SK-N-MC (cell line): ENCODE data around the gene LOX.

Experiments used
- DNase-seq: peaks from one replicate; pipeline ENCODE4 v3.0.0-alpha.2; 2011; ENCODE audit warnings: low read depth, low spot score
- H3K27ac ChIP-seq: fragments of 200-600 bp; sonication (generic); 2 replicates; pipeline ENCODE4 v1.5.1; 2016; ENCODE audit warnings: mixed run types
- H3K36me3 ChIP-seq: fragments of 200-600 bp; sonication (generic); 2 replicates; pipeline ENCODE4 v1.6.1; 2017; ENCODE audit warnings: antibody characterized with exemption, low read length, mixed read lengths; ENCODE audit not compliant: insufficient read depth
- H3K4me3 ChIP-seq: fragments of 200-600 bp; sonication (generic); 2 replicates; pipeline ENCODE4 v1.5.1; 2016
- H3K9ac ChIP-seq: fragments of 200-600 bp; sonication (generic); 2 replicates; pipeline ENCODE4 v1.8.0; 2017; ENCODE audit warnings: mixed run types, mixed read lengths; ENCODE audit not compliant: insufficient read length
- H3K9me3 ChIP-seq: fragments of 200-600 bp; sonication (generic); 2 replicates; pipeline ENCODE4 v1.6.1; 2017; ENCODE audit warnings: low read depth, mild to moderate bottlenecking, antibody characterized with exemption, low read length, moderate library complexity, mixed read lengths
- EZH2 ChIP-seq: fragments of 200-600 bp; sonication (generic); IDR thresholded peaks from one replicate; pipeline ENCODE4 v1.6.1; 2017; ENCODE audit warnings: antibody characterized with exemption
- FOXP2 ChIP-seq: optimal IDR thresholded peaks from 2 replicates; pipeline ENCODE3; 2011; ENCODE audit warnings: mild to moderate bottlenecking, moderate library complexity; ENCODE audit not compliant: insufficient read depth; ENCODE audit errors: extremely low read length, control extremely low read depth
- POLR2AphosphoS5 ChIP-seq: IDR thresholded peaks from 2 replicates; pipeline ENCODE4 v1.6.1; 2012; ENCODE audit warnings: mild to moderate bottlenecking, low read depth, low read length, borderline replicate concordance

Gene LOX

DNA sequence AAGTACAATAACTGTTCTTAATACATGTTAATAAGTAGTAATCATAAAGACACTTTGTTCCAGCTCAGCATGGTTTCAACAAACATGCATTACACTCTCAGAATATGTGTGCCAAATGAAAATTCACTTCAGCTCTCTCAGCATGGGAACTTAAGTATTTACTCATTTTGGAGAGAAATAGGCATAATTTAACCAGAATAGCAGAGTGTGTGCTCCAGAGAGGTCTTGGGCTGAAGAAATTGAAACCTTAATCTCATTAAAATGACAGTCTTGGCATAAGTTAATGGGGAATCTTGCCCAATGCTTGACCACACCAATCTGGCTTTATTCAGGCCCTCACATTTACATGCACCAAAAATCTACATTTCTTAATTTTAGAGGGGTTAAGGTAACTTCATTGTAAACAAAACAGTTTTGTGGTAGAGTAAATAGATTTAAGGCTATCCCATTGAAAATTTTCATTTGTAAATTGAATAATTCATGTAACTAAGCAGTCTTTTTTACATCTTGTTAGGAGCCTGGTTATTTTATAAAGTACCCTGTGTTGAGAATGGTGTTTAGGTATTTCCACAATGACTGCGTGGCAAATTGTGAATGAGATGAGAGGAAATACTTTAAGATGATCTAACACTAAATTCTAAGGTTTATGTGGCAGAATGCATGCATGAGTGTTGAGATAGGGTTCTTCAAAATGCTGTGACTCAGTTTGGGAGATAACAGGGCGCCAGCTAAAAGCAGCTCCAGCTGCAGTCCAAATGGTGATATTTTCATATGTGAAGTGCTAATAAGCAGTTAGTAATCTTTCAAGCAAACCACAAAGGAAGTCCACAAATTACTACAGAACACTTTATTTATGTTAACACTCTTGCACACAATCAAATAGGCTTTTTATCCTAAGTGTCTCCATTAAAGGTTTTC lies 11.3 kb upstream of the LOX start:
- peak; percentile 57 for DNase-seq
- no peak overlapping the region for H3K27ac ChIP-seq
- TF ChIP-seq POLR2AphosphoS5 (peak; percentile 44; the same call in 1 of the 2 replicates), EZH2 (no peak), FOXP2 (no peak)
- H3K36me3 ChIP-seq: no peaks in the 10 kb centered on the region
- H3K9me3 ChIP-seq: no peaks in the 10 kb centered on the region
- no peak overlapping the region for H3K4me3 ChIP-seq
- H3K9ac ChIP-seq: no peak overlapping the region

DNA sequence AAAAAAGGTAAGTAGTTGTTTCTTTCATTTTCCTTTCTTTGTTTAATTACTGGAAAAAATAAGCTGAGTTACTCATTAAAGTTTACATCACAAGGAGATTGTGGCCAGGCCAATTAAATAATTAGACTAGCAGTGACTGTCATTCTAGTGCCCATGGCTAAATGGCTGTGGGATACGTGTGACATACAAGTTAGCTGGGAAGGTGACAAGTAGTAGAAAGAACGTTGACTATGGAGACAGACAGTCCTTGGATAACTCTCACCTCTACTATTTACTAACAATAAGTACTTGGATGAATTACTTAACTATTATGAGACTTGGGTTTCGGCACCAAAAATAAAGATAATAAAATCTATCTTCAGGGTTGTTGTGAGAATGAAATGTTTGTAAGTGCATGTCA lies 7.0 kb upstream of the LOX start:
- H3K9ac ChIP-seq: no peak overlapping the region
- DNase-seq: no peak
- no peak for TF ChIP-seq POLR2AphosphoS5
- no peak for TF ChIP-seq FOXP2
- no peak for TF ChIP-seq EZH2

DNA sequence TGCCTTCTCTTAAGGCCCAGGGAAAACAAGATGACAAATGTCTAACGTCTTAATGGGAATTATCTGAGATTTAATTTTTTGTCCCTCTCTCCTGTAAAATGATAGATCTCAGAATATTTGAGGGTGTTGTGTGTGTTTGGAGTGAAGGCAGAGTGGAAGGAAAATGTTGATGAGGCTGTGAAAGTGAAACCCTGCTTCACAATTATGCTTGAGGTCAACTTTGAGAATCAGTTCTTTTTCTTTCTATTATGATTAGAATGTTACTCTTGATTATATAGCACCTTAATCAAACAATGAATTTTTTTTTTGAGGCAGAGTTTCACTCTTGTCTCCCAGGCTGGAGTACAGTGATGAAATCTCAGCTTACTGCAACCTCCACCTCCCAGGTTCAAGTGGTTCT lies 5.5 kb upstream of the LOX start:
- DNase-seq: no peak
- no peak for TF ChIP-seq FOXP2
- TF ChIP-seq EZH2: no peak
- no peak for TF ChIP-seq POLR2AphosphoS5
- no peaks in the 10 kb centered on the region for H3K36me3 ChIP-seq
- H3K9me3 ChIP-seq: no peaks in the 10 kb centered on the region
- no peak overlapping the region for H3K9ac ChIP-seq
- no peak overlapping the region for H3K4me3 ChIP-seq
- no peak overlapping the region for H3K27ac ChIP-seq

More for the DNA sequence above, 7.0 kb upstream of the LOX start:
- no peaks in the 10 kb centered on the region for H3K9me3 ChIP-seq
- H3K36me3 ChIP-seq: no peaks in the 10 kb centered on the region
- no peak overlapping the region for H3K4me3 ChIP-seq
- H3K27ac ChIP-seq: no peak overlapping the region

DNA sequence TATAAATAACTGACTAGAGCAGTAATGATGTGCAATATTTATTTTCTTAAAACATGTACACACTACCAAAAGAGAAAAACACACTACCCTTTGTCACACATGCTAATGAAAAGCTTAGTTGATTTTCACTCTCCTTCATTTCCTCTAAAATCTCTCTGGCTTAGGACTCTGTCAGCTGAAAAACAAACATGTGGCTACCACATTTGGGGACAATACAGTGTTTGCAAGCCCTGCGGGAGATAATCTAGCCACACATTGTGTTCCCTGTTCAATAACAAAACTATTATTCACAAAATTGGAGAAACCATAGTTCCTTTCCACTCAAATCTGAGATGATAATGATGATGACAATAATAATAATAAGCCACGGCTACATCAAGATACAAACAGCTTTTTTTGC lies 3.5 kb upstream of the LOX start:
- no peak overlapping the region for H3K4me3 ChIP-seq
- no peak for TF ChIP-seq FOXP2
- H3K9ac ChIP-seq: no peak overlapping the region

DNA sequence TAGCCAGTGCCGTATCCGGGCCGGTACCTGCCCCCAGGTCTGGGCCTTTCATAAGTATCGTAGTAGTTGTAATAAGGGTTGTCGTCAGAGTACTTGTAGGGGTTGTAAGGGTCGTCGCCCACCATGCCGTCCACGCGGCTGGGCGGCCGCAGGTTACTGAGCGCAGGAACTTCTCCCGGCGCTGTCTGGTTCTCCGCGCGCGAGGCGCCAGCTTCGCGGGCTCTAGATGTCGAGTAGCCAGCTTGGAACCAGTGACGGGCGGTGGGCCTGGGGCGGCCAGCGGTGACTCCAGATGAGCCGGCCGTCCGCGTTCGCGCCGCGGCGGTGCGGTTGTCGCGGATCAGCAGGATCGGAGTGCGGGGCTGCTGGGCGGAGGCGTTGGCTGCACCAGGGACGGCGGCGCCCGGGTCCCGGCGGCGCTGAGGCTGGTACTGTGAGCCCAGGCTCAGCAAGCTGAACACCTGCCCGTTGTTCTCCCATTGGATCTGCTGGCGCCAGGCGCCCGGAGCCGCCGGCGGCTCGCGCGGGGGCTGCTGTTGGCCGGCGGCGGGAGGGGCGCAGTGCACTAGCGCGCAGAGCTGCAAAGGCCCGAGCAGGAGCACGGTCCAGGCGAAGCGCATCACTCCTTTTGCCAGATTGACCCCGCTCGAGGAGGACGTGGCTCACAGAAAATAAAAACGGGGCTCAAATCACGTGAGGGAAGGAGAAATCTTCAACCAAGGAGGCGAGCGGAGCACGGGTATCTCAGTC lies 518 bp downstream of the LOX start:
- H3K4me3 ChIP-seq: peak overlapping the region; percentile 92
- peaks cover 13% of the 10 kb centered on the region for H3K36me3 ChIP-seq
- peak overlapping the region; percentile 82 for H3K27ac ChIP-seq
- DNase-seq: no peak
- TF ChIP-seq POLR2AphosphoS5: no peak
- no peak for TF ChIP-seq FOXP2
- TF ChIP-seq EZH2: no peak
- no peaks in the 10 kb centered on the region for H3K9me3 ChIP-seq
- peak overlapping the region; percentile 78 for H3K9ac ChIP-seq

More for the DNA sequence above, 3.5 kb upstream of the LOX start:
- H3K36me3 ChIP-seq: no peaks in the 10 kb centered on the region
- no peaks in the 10 kb centered on the region for H3K9me3 ChIP-seq
- DNase-seq: no peak
- no peak overlapping the region for H3K27ac ChIP-seq

DNA sequence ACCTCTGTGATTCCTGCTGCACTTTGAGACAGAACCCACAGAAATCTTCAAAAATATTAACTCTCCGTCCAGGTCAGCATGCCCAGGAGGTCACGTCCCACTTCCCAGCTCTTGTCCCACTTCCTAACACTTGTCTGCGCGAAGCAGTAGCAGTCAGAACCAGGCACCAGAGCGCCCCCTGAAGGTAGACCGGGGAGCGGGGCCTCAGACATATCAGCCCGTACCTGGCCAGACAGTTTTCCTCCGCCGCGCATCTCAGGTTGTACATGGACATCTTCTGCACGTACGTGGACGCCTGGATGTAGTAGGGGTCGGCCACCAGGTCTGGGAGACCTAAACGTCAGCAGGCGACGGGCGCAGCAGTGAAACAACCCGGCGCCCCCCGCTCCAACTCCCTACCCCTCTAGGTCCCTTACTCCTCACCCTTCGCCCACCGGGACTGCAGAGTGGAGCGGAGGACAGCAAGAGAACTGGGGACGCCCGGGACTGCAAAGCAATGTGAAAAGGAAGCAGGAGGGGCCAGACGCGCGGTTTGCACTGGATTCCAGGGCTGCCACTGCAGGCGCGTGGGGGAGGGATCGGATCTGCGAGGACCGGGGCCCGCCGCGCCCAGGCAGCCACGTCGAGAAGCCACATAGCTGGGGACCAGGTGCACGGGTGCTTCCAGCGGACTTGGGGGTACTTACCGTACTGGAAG lies 1.2 kb downstream of the LOX start:
- no peaks in the 10 kb centered on the region for H3K9me3 ChIP-seq
- peak overlapping the region; percentile 92 for H3K4me3 ChIP-seq
- peaks cover 13% of the 10 kb centered on the region for H3K36me3 ChIP-seq
- DNase-seq: peak; percentile 32
- no peak for TF ChIP-seq FOXP2
- no peak for TF ChIP-seq EZH2
- no peak for TF ChIP-seq POLR2AphosphoS5
- H3K9ac ChIP-seq: peak overlapping the region; percentile 78
- peak overlapping the region; percentile 73 for H3K27ac ChIP-seq

DNA sequence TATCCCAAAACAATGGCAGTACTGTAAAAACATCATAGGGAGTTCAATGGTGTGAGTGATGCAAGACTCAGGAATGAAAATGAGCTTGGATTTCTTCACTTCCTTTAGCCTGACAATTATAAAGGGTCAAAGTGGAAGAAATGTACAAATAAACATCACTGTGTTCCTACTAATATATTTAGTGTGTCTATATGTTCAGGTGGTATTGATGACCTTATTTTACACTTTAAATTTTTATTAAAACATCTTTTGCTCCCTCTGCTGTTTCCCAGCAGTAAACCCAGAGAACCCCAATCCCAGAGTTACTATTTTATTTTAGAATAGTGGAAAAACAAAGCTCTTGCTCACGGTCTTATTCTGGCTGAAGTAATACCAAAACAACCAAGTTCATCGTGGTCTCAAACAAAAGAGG lies 2.0 kb downstream of the LOX start:
- DNase-seq: peak; percentile 12
- H3K9ac ChIP-seq: peak overlapping the region; percentile 78
- TF ChIP-seq FOXP2 (no peak), EZH2 (no peak), POLR2AphosphoS5 (no peak)

DNA sequence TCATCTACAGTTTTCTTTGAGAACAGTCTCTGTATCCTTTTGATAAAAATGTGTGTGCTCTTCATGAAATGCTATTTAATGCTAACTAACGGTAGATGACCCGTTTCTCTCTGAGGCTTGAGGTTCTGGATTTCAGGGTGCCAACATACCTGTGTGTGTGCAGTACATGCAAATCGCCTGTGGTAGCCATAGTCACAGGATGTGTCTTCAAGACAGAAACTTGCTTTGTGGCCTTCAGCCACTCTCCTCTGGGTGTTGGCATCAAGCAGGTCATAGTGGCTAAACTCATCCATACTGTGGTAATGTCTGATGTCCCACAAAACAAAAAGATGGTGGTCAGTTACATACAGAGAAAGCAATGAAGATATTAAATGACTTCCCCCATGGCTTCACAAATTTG lies 4.2 kb downstream of the LOX start:
- Histone ChIP-seq H3K27ac (peak overlapping the region; percentile 95), H3K9ac (no peak overlapping the region), H3K4me3 (peak overlapping the region; percentile 66; the same call in 1 of the 2 replicates), H3K36me3 (peaks cover 38% of the 10 kb centered on the region), H3K9me3 (no peaks in the 10 kb centered on the region)
- TF ChIP-seq FOXP2: no peak
- DNase-seq: no peak

More for the DNA sequence above, 2.0 kb downstream of the LOX start:
- H3K9me3 ChIP-seq: no peaks in the 10 kb centered on the region
- peak overlapping the region; percentile 73 for H3K27ac ChIP-seq
- H3K4me3 ChIP-seq: peak overlapping the region; percentile 92
- H3K36me3 ChIP-seq: peaks cover 16% of the 10 kb centered on the region
